ENCODE measurements around the gene OR5C1. TPM values are rescaled to one million over a fixed set of nuclear protein-coding genes. Genes with fewer than 3 reads are reported as not detected.

Gene OR5C1
- total and polyA plus RNA-seq, 2 of the 13 experiments (the other 11 are each of a cell fraction or from before 2014, with no cell fraction given): not detected

DNA sequence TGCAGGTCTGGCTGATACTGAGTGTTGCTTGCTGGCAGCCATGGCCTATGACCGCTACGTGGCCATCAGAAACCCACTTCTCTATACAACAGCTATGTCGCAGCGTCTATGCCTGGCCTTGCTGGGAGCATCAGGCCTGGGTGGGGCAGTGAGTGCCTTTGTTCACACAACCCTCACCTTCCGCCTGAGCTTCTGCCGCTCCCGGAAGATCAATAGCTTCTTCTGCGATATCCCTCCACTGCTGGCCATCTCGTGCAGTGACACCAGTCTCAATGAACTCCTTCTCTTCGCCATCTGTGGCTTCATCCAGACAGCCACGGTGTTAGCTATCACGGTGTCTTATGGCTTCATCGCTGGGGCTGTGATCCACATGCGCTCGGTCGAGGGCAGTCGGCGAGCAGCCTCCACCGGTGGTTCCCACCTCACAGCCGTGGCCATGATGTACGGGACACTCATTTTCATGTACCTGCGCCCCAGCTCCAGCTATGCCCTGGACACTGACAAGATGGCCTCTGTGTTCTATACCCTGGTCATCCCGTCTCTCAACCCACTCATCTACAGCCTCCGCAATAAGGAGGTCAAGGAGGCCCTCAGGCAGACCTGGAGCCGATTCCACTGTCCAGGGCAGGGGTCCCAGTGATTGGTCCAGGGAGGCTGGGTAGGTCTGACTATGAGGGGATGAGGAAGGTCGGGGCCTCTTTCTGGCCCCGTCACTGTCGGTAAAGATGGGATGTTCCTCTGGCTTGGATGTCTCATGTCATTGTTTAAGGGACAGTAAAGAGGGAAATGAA, 718 bp downstream of the OR5C1 start:
- Histone ChIP-seq H3K27ac (ENCODE audit: extremely low read length, insufficient read depth, low read length) (no peak overlapping the region), H3K79me2 (ENCODE audit: insufficient read depth, low read length) (no peaks in the 10 kb centered on the region), H2AFZ (ENCODE audit: low read length) (no peak overlapping the region), H3K4me1 (ENCODE audit: insufficient read depth, low read length) (no peaks in the 10 kb centered on the region; the same call in 1 of the 2 replicates), H3K27me3 (ENCODE audit: control insufficient read depth in 1 of 2, insufficient read depth in 2 of 2, low read length in 2 of 2) (no peaks in the 10 kb centered on the region), H3K9ac (ENCODE audit: insufficient read depth, low read depth, low read length) (no peak overlapping the region), H3K4me3 (replicated peaks in 1 of 3; ENCODE audit: insufficient read depth in 1 of 3, low read depth in 2 of 3, low read length in 3 of 3) (no peak overlapping the region), H3K4me2 (ENCODE audit: low read depth, low read length) (no peak overlapping the region), H4K20me1 (ENCODE audit: insufficient read depth, low read length) (no peaks in the 10 kb centered on the region), H3K9me3 (ENCODE audit: low read length) (no peaks in the 10 kb centered on the region), H3K36me3 (replicated peaks in 1 of 2; ENCODE audit: control insufficient read depth in 1 of 2, insufficient read depth in 2 of 2, low read length in 2 of 2) (no peaks in the 10 kb centered on the region)
- no peak for FAIRE-seq
- intact Hi-C loops (cut with micrococcal nuclease; ENCODE audit: unreplicated experiment) (no loop called here), in situ Hi-C loops (cut with HindIII; ENCODE audit: extremely low pct_ligation_motif_present, low pct_unique_long_range_greater_than_20kb) (no loop called here)
- 57% methylated on average over 28 of the region's 28 CpGs for WGBS (ENCODE audit: low lambda C conversion rate)
- ChIA-PET POLR2A (no interaction called here), CTCF (ENCODE audit: low intra/inter-chr PET ratio, low total read pairs) (no interaction called here)
- DNase-seq (ENCODE audit: low spot score): no peak
- no TSS peak for BruUV-seq (replicated peaks)
- no peak for ATAC-seq
- no peak for TF ChIP-seq CREM (IDR thresholded peaks at IDR 0.05)
- TF ChIP-seq CREM (CRISPR knock-in tag; IDR thresholded peaks at IDR 0.05): no peak
- TF ChIP-seq AKAP8 (CRISPR knock-in tag; IDR thresholded peaks at IDR 0.05): no peak
- TF ChIP-seq, protein P1, sequence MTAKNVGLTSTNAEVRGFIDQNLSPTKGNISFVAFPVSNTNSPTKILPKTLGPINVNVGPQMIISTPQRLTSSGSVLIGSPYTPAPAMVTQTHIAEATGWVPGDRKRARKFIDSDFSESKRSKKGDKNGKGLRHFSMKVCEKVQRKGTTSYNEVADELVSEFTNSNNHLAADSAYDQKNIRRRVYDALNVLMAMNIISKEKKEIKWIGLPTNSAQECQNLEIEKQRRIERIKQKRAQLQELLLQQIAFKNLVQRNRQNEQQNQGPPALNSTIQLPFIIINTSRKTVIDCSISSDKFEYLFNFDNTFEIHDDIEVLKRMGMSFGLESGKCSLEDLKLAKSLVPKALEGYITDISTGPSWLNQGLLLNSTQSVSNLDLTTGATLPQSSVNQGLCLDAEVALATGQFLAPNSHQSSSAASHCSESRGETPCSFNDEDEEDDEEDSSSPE (CRISPR knock-in tag; IDR thresholded peaks at IDR 0.05): no peak
- TF ChIP-seq, protein P2, sequence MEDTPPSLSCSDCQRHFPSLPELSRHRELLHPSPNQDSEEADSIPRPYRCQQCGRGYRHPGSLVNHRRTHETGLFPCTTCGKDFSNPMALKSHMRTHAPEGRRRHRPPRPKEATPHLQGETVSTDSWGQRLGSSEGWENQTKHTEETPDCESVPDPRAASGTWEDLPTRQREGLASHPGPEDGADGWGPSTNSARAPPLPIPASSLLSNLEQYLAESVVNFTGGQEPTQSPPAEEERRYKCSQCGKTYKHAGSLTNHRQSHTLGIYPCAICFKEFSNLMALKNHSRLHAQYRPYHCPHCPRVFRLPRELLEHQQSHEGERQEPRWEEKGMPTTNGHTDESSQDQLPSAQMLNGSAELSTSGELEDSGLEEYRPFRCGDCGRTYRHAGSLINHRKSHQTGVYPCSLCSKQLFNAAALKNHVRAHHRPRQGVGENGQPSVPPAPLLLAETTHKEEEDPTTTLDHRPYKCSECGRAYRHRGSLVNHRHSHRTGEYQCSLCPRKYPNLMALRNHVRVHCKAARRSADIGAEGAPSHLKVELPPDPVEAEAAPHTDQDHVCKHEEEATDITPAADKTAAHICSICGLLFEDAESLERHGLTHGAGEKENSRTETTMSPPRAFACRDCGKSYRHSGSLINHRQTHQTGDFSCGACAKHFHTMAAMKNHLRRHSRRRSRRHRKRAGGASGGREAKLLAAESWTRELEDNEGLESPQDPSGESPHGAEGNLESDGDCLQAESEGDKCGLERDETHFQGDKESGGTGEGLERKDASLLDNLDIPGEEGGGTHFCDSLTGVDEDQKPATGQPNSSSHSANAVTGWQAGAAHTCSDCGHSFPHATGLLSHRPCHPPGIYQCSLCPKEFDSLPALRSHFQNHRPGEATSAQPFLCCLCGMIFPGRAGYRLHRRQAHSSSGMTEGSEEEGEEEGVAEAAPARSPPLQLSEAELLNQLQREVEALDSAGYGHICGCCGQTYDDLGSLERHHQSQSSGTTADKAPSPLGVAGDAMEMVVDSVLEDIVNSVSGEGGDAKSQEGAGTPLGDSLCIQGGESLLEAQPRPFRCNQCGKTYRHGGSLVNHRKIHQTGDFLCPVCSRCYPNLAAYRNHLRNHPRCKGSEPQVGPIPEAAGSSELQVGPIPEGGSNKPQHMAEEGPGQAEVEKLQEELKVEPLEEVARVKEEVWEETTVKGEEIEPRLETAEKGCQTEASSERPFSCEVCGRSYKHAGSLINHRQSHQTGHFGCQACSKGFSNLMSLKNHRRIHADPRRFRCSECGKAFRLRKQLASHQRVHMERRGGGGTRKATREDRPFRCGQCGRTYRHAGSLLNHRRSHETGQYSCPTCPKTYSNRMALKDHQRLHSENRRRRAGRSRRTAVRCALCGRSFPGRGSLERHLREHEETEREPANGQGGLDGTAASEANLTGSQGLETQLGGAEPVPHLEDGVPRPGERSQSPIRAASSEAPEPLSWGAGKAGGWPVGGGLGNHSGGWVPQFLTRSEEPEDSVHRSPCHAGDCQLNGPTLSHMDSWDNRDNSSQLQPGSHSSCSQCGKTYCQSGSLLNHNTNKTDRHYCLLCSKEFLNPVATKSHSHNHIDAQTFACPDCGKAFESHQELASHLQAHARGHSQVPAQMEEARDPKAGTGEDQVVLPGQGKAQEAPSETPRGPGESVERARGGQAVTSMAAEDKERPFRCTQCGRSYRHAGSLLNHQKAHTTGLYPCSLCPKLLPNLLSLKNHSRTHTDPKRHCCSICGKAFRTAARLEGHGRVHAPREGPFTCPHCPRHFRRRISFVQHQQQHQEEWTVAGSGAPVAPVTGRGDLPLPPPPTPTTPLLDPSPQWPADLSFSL (CRISPR knock-in tag; IDR thresholded peaks at IDR 0.05): no peak
- TF ChIP-seq ZNF234 (CRISPR knock-in tag; conservative IDR thresholded peaks at IDR 0.05): no peak
- no peak for TF ChIP-seq CHCHD3 (CRISPR knock-in tag; IDR thresholded peaks at IDR 0.05)
- TF ChIP-seq KLF11 (CRISPR knock-in tag; IDR thresholded peaks at IDR 0.05): no peak
- no peak for TF ChIP-seq TMF1 (CRISPR knock-in tag; IDR thresholded peaks at IDR 0.05; ENCODE audit: low read depth)
- TF ChIP-seq IKZF4 (CRISPR knock-in tag; IDR thresholded peaks at IDR 0.05; ENCODE audit: borderline replicate concordance, low read depth, not compliant biosample characterization): no peak
- TF ChIP-seq, protein P3, sequence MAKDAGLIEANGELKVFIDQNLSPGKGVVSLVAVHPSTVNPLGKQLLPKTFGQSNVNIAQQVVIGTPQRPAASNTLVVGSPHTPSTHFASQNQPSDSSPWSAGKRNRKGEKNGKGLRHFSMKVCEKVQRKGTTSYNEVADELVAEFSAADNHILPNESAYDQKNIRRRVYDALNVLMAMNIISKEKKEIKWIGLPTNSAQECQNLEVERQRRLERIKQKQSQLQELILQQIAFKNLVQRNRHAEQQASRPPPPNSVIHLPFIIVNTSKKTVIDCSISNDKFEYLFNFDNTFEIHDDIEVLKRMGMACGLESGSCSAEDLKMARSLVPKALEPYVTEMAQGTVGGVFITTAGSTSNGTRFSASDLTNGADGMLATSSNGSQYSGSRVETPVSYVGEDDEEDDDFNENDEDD (CRISPR knock-in tag; IDR thresholded peaks at IDR 0.05; ENCODE audit: borderline replicate concordance): no peak
- no peak for TF ChIP-seq ZNF160 (CRISPR knock-in tag; IDR thresholded peaks at IDR 0.05)
- no peak for TF ChIP-seq PTBP1 (IDR thresholded peaks at IDR 0.05; ENCODE audit: low read depth, low read length, poor library complexity, severe bottlenecking)
- no peak for TF ChIP-seq NFE2 (CRISPR knock-in tag; IDR thresholded peaks at IDR 0.05)
